Prostate gland (tissue), 2 donors: ENCODE results near the gene PRSS33. TPM values are rescaled to one million over a fixed set of nuclear protein-coding genes. Genes with fewer than 3 reads are reported as not detected.

Experiments used
- DNase-seq: peaks from one replicate; pipeline ENCODE4 v3.0.0-alpha.2; 2019; ENCODE audit warnings: low spot score
- H3K27ac ChIP-seq, 2 donors: fragments of 200-600 bp; sonication (generic); 2 replicates each; pipeline ENCODE4 v1.5.1; 2017 to 2019
- H3K27me3 ChIP-seq: fragments of 200-600 bp; sonication (generic); replicated peaks from 2 replicates; pipeline ENCODE4 v1.5.1; 2019; ENCODE audit not compliant: insufficient read depth
- H3K36me3 ChIP-seq, 2 donors: fragments of 200-600 bp; sonication (generic); 1 replicate in 1 of 2; 2 replicates in 1 of 2; pipeline versions ENCODE4 v1.5.1 to v1.8.1; 2017 to 2019
- H3K4me1 ChIP-seq: fragments of 200-600 bp; sonication (generic); replicated peaks from 2 replicates; pipeline ENCODE4 v1.5.1; 2019
- H3K4me3 ChIP-seq, 2 donors: fragments of 200-600 bp; sonication (generic); 2 replicates each; pipeline ENCODE4 v1.5.1; 2017 to 2019
- H3K9me3 ChIP-seq: fragments of 200-600 bp; sonication (generic); 2 replicates; pipeline ENCODE4 v1.5.1; 2017
- CTCF ChIP-seq, 4 experiments: fragments of 200-600 bp in 2 of 4; fragments of 450-650 bp in 2 of 4; sonication (generic) in 2 of 4; IDR thresholded peaks; 1 replicate in 3 of 4; 2 replicates in 1 of 4; pipeline ENCODE4 v1.5.1; 2016 to 2019; ENCODE audit warnings: antibody characterized with exemption in 4 of 4, mild to moderate bottlenecking in 2 of 4, moderate library complexity in 2 of 4
- POLR2A ChIP-seq: fragments of 450-650 bp; IDR thresholded peaks from one replicate; pipeline ENCODE4 v1.6.1; 2016; ENCODE audit warnings: antibody characterized with exemption, mild to moderate bottlenecking
- POLR2AphosphoS5 ChIP-seq: sonication (generic); formaldehyde crosslinking; IDR thresholded peaks from one replicate; pipeline ENCODE4 v1.6.1; 2017; ENCODE audit warnings: antibody characterized with exemption
- WGBS: methylation state at CpG from one replicate; pipeline ENCODE4 v1.1.5; 2018; 5-methylcytosine and 5-hydroxymethylcytosine counted together
- intact Hi-C: fragments of 100-400 bp; cut with DNase I; formaldehyde crosslinking; loops from one replicate; pipeline ENCODE4 v1.14.2; 2022
- total RNA-seq, 2 donors: library from RNA; depleted of rRNA; stranded (reverse); fragments of >200 nt; gene quantifications; one replicate each; pipeline ENCODE4 v1.1.0, GENCODE V29; 2016

PRSS33 gene
- total RNA-seq, 2 donors from 2014 or later, result not detected

GRCh38 chr16:2804728-2805127 lies 17.4 kb upstream of the PRSS33 start:
- Histone ChIP-seq H3K27me3 (no peaks in the 10 kb centered on the region), H3K9me3 (no peaks in the 10 kb centered on the region), H3K27ac (no peak overlapping the region), H3K4me1 (no peaks in the 10 kb centered on the region), H3K4me3 (no peak overlapping the region), H3K36me3 (no peaks in the 10 kb centered on the region)
- 96% methylated on average over 3 of the region's 4 CpGs for WGBS
- TF ChIP-seq CTCF (IDR thresholded peaks at IDR 0.05), result no peak
- no peak for TF ChIP-seq POLR2A
- no peak for TF ChIP-seq POLR2AphosphoS5
- intact Hi-C loops, result no loop called here
- DNase-seq, result no peak

- no peak for TF ChIP-seq CTCF (IDR thresholded peaks at IDR 0.05)
- no peak for TF ChIP-seq POLR2AphosphoS5
- TF ChIP-seq POLR2A, result no peak
- intact Hi-C loops, result no loop called here
- Histone ChIP-seq H3K36me3 (no peaks in the 10 kb centered on the region), H3K4me1 (no peaks in the 10 kb centered on the region), H3K4me3 (no peak overlapping the region), H3K27me3 (no peaks in the 10 kb centered on the region), H3K9me3 (no peaks in the 10 kb centered on the region), H3K27ac (no peak overlapping the region)
- WGBS, result 73% methylated on average over 3 of the region's 3 CpGs
- DNase-seq, result no peak
Measured at GRCh38 chr16:2803545-2804195, 16.3 kb upstream of the PRSS33 start.

GRCh38 chr16:2799859-2800226 lies 12.5 kb upstream of the PRSS33 start:
- peak; percentile 63 for DNase-seq
- Histone ChIP-seq H3K27ac (no peak overlapping the region), H3K9me3 (no peaks in the 10 kb centered on the region), H3K4me3 (no peak overlapping the region), H3K4me1 (no peaks in the 10 kb centered on the region), H3K27me3 (no peaks in the 10 kb centered on the region), H3K36me3 (no peaks in the 10 kb centered on the region)
- peak; percentile 87 for TF ChIP-seq POLR2AphosphoS5
- TF ChIP-seq CTCF (IDR thresholded peaks at IDR 0.05), result no peak
- WGBS, result 33% methylated on average over 1 of the region's 1 CpG
- intact Hi-C loops, result no loop called here

GRCh38 chr16:2799205-2799858 lies 12.0 kb upstream of the PRSS33 start:
- H3K36me3 ChIP-seq, result no peaks in the 10 kb centered on the region
- no peaks in the 10 kb centered on the region for H3K9me3 ChIP-seq
- 71% methylated on average over 21 of the region's 21 CpGs for WGBS
- DNase-seq, result no peak
- H3K27ac ChIP-seq, result no peak overlapping the region
- TF ChIP-seq CTCF (IDR thresholded peaks at IDR 0.05) (no peak), POLR2A (no peak), POLR2AphosphoS5 (no peak)
- intact Hi-C loops, result no loop called here
- H3K27me3 ChIP-seq, result no peaks in the 10 kb centered on the region
- H3K4me1 ChIP-seq, result no peaks in the 10 kb centered on the region
- H3K4me3 ChIP-seq, result no peak overlapping the region

GRCh38 chr16:2798723-2799204 lies 11.4 kb upstream of the PRSS33 start:
- TF ChIP-seq POLR2A (no peak), POLR2AphosphoS5 (no peak), CTCF (IDR thresholded peaks at IDR 0.05) (no peak)
- H3K27ac ChIP-seq, result no peak overlapping the region
- DNase-seq, result no peak
- intact Hi-C loops, result no loop called here
- H3K4me1 ChIP-seq, result no peaks in the 10 kb centered on the region
- H3K4me3 ChIP-seq, result no peak overlapping the region
- 72% methylated on average over 25 of the region's 39 CpGs for WGBS
- H3K27me3 ChIP-seq, result no peaks in the 10 kb centered on the region
- H3K9me3 ChIP-seq, result no peaks in the 10 kb centered on the region
- H3K36me3 ChIP-seq, result no peaks in the 10 kb centered on the region
